ENCODE data around the gene SGF29.
"Not testable (repeated sequence)": the region's sequence is repeated elsewhere in the genome, so short reads cannot be mapped to it uniquely, and the experiment has no call there.

The SGF29 gene

GRCh38 chr16:28597692-28598261, 44.1 kb downstream of the SGF29 start:
- DNase-seq = no peak

- not testable (repeated sequence) for DNase-seq
These were observed 45.9 kb downstream of the SGF29 start for GRCh38 chr16:28599377-28600285.

- DNase-seq = not testable (repeated sequence)
These were observed 47.2 kb downstream of the SGF29 start for GRCh38 chr16:28600965-28601364.

- not testable (repeated sequence) for DNase-seq
These were observed 47.9 kb downstream of the SGF29 start for GRCh38 chr16:28601589-28601988.

- not testable (repeated sequence) for DNase-seq
These were observed 48.3 kb downstream of the SGF29 start for GRCh38 chr16:28602062-28602461.

- no peak for DNase-seq
These were observed 48.8 kb downstream of the SGF29 start for GRCh38 chr16:28602529-28602928.

- DNase-seq = no peak
These were observed 49.9 kb downstream of the SGF29 start for GRCh38 chr16:28603381-28604185.

GRCh38 chr16:28604186-28604565, 50.5 kb downstream of the SGF29 start:
- DNase-seq = no peak

- no peak for DNase-seq
These were observed 52.8 kb downstream of the SGF29 start for GRCh38 chr16:28606291-28607115.

GRCh38 chr16:28607116-28607623, 53.5 kb downstream of the SGF29 start:
- DNase-seq = no peak

- DNase-seq = not testable (repeated sequence)
These were observed 54.2 kb downstream of the SGF29 start for GRCh38 chr16:28607681-28608495.

- not testable (repeated sequence) for DNase-seq
These were observed 54.7 kb downstream of the SGF29 start for GRCh38 chr16:28608496-28608808.

- DNase-seq = not testable (repeated sequence)
These were observed 55.3 kb downstream of the SGF29 start for GRCh38 chr16:28608867-28609596.

GRCh38 chr16:28609631-28610594, 56.2 kb downstream of the SGF29 start, which contains the start of gene SULT1A1:
Gene SULT1A1 (minus strand): TSS chr16:28610044. CDS start chr16:28608855, 1,189 bp downstream.
- no peak for DNase-seq

GRCh38 chr16:28610595-28611191, 57.0 kb downstream of the SGF29 start:
- no peak for DNase-seq

- DNase-seq = not testable (repeated sequence)
These were observed 58.9 kb downstream of the SGF29 start for GRCh38 chr16:28612359-28613280.

GRCh38 chr16:28613912-28614311, 60.2 kb downstream of the SGF29 start:
- DNase-seq = not testable (repeated sequence)

- not testable (repeated sequence) for DNase-seq
These were observed 60.8 kb downstream of the SGF29 start for GRCh38 chr16:28614561-28614960.

Data from right forelimb (tissue), 1 donor.